Keratinocyte (primary cell): ENCODE data around the gene ANKRD10. TPM values are rescaled to one million over a fixed set of nuclear protein-coding genes. Genes with fewer than 3 reads are reported as not detected.

Experiments
- DNase-seq: peaks from one replicate; pipeline ENCODE4 v3.0.0-alpha.2; 2011; ENCODE audit warnings: low read depth, missing footprints, low spot score
- FAIRE-seq: peaks from 2 replicates; lab custom pipeline; 2011; peaks lifted over from hg19 to GRCh38; lab: Jason Lieb, UNC
- H2AFZ ChIP-seq: 2 replicates; pipeline ENCODE4 v1.6.0; 2012; ENCODE audit warnings: low read length, control low read depth, inconsistent platforms; ENCODE audit not compliant: control insufficient read depth
- H3K27ac ChIP-seq: 2 replicates; pipeline ENCODE4 v1.5.1; 2011; ENCODE audit warnings: low read length; ENCODE audit not compliant: control insufficient read depth, insufficient read depth
- H3K27me3 ChIP-seq: 3 replicates; pipeline ENCODE4 v1.6.0; 2011; ENCODE audit warnings: low read length; ENCODE audit not compliant: control insufficient read depth, insufficient read depth; ENCODE audit errors: extremely low read depth
- H3K36me3 ChIP-seq, 2 experiments: 2 replicates in 1 of 2; 3 replicates in 1 of 2; pipeline ENCODE4 v1.5.1; 2011; ENCODE audit warnings: low read length in 2 of 2, mild to moderate bottlenecking in 1 of 2; ENCODE audit not compliant: control insufficient read depth in 2 of 2, insufficient read depth in 2 of 2; ENCODE audit errors: extremely low read depth in 1 of 2
- H3K4me1 ChIP-seq: 3 replicates; pipeline ENCODE4 v1.5.1; 2011; ENCODE audit warnings: low read length; ENCODE audit not compliant: control insufficient read depth, insufficient read depth; ENCODE audit errors: extremely low read depth
- H3K4me2 ChIP-seq: 3 replicates; pipeline ENCODE4 v1.6.0; 2011; ENCODE audit warnings: low read depth, low read length; ENCODE audit not compliant: control insufficient read depth, insufficient read depth; ENCODE audit errors: extremely low read depth
- H3K4me3 ChIP-seq, 3 experiments: fragments of 200-600 bp in 1 of 3; sonication (generic) in 1 of 3; 2 replicates in 2 of 3; 3 replicates in 1 of 3; pipeline ENCODE4 v1.5.1; 2011 to 2016; ENCODE audit warnings: low read length in 3 of 3, mild to moderate bottlenecking in 3 of 3, control low read depth in 2 of 3, inconsistent platforms in 1 of 3, low read depth in 1 of 3, mixed read lengths in 1 of 3, mixed run types in 1 of 3, moderate library complexity in 1 of 3; ENCODE audit not compliant: control insufficient read depth in 2 of 3, insufficient read depth in 2 of 3; ENCODE audit errors: extremely low read depth in 1 of 3
- H3K79me2 ChIP-seq: 2 replicates; pipeline ENCODE4 v1.6.0; 2012; ENCODE audit warnings: low read length; ENCODE audit not compliant: control insufficient read depth, insufficient read depth
- H3K9ac ChIP-seq: 3 replicates; pipeline ENCODE4 v1.6.0; 2011; ENCODE audit warnings: low read length; ENCODE audit not compliant: control insufficient read depth, insufficient read depth; ENCODE audit errors: extremely low read depth
- H3K9me1 ChIP-seq: 3 replicates; pipeline ENCODE4 v1.6.0; 2011; ENCODE audit warnings: low read length; ENCODE audit not compliant: control insufficient read depth, insufficient read depth; ENCODE audit errors: extremely low read depth
- H3K9me3 ChIP-seq: 2 replicates; pipeline ENCODE4 v1.5.1; 2012; ENCODE audit warnings: low read depth, low read length; ENCODE audit not compliant: control insufficient read depth
- H4K20me1 ChIP-seq: 3 replicates; pipeline ENCODE4 v1.6.0; 2011; ENCODE audit warnings: low read length; ENCODE audit not compliant: control insufficient read depth, insufficient read depth; ENCODE audit errors: extremely low read depth
- EZH2 ChIP-seq: IDR thresholded peaks from one replicate; pipeline ENCODE4 v1.6.1; 2012; ENCODE audit warnings: inconsistent platforms, mild to moderate bottlenecking, low read length, moderate library complexity
- dilution Hi-C: fragments of 300-500 bp; cut with MboI; formaldehyde crosslinking; loops from one replicate; pipeline ENCODE4 v1.7.0; 2020; ENCODE audit warnings: low sequenced_read_pairs; ENCODE audit not compliant: extremely low pct_ligation_motif_present
- polyA plus RNA-seq, 5 experiments: library from polyadenylated mRNA; depleted of rRNA in 3 of 5; stranded (reverse) in 3 of 5; stranded (forward) in 1 of 5; unstranded in 1 of 5; fragments of >200 nt; gene quantifications; 1 replicate in 1 of 5; 2 replicates in 3 of 5; 3 replicates in 1 of 5; pipeline versions ENCODE4 v1.2.1 to v1.2.3, GENCODE V29; 2011 to 2012; ENCODE audit warnings: missing spikeins in 2 of 5, low read depth in 1 of 5, low replicate concordance in 1 of 5
- TF ChIP-seq, protein P1 (sequence below), 3 experiments: IDR thresholded peaks in 1 of 3; conservative IDR thresholded peaks in 1 of 3; optimal IDR thresholded peaks in 1 of 3; 2 replicates in 2 of 3; 3 replicates in 1 of 3; pipeline versions ENCODE3 to v1.5.1; 2011; ENCODE audit warnings: low read length in 3 of 3, mild to moderate bottlenecking in 3 of 3, moderate library complexity in 2 of 3, control low read depth in 1 of 3, inconsistent platforms in 1 of 3; ENCODE audit not compliant: insufficient read depth in 2 of 3; ENCODE audit errors: extremely low read depth in 1 of 3

The ANKRD10 gene
- polyA plus RNA-seq, 1 donor (not counting 4 experiments of a cell fraction or from before 2014, with no cell fraction given), result 58.1 TPM

DNA sequence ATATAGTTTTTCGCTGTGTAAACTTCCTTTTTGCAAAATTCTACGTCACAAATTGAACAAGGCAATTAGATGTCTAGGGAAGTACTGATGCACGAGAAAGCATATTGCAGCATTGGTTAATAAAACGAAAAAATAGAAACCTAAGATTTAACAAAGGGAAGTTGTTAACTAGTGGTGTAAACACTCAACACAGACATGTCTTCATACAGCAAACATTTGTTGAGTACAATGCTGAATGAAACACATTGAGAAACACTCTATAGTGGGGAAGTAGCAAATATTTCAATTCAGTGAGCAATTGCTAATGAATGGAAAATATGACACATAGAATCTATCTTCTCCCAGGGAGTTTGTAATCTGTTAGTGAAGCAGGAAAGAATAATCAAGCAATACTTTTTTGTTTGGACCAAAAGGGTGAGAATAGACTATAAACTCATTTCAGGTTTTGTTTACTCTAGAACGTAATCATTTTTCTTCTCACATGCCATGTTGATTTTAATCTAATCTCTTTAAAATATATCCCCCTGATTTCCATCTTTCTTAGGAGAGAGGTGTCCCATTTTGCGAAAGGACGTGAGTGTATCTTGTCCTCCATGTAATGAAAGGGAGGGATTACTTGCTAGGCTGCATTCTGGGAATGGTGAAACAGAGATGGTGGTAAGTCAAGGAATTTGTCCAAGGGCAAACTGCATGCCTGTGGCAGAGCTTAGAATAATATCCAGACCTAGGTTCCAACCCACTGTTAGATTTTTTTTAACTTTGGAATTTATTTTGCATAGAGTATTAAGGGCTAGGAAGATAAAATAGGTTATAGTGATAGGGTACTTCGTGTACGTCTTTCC is 1.7 kb upstream of the ANKRD10 start:
- Histone ChIP-seq H3K27me3 (no peaks in the 10 kb centered on the region), H3K4me3 (peak overlapping the region in 1 of 3 experiments; percentile 74), H3K79me2 (peaks cover 23% of the 10 kb centered on the region), H3K27ac (no peak overlapping the region), H3K4me2 (peak overlapping the region; percentile 80), H2AFZ (no peak overlapping the region), H4K20me1 (peaks cover 5% of the 10 kb centered on the region), H3K9ac (no peak overlapping the region), H3K4me1 (peaks cover 23% of the 10 kb centered on the region), H3K9me3 (no peaks in the 10 kb centered on the region), H3K36me3 (no peaks in the 10 kb centered on the region), H3K9me1 (no peaks in the 10 kb centered on the region)
- TF ChIP-seq EZH2, result no peak
- TF ChIP-seq, protein P1, sequence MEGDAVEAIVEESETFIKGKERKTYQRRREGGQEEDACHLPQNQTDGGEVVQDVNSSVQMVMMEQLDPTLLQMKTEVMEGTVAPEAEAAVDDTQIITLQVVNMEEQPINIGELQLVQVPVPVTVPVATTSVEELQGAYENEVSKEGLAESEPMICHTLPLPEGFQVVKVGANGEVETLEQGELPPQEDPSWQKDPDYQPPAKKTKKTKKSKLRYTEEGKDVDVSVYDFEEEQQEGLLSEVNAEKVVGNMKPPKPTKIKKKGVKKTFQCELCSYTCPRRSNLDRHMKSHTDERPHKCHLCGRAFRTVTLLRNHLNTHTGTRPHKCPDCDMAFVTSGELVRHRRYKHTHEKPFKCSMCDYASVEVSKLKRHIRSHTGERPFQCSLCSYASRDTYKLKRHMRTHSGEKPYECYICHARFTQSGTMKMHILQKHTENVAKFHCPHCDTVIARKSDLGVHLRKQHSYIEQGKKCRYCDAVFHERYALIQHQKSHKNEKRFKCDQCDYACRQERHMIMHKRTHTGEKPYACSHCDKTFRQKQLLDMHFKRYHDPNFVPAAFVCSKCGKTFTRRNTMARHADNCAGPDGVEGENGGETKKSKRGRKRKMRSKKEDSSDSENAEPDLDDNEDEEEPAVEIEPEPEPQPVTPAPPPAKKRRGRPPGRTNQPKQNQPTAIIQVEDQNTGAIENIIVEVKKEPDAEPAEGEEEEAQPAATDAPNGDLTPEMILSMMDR (optimal IDR thresholded peaks at IDR 0.05 in 1 of 3, IDR thresholded peaks at IDR 0.05 in 1 of 3, conservative IDR thresholded peaks at IDR 0.05 in 1 of 3; ENCODE audit: extremely low read depth in 1 of 3, insufficient read depth in 2 of 3, low read length in 3 of 3), result no peak
- FAIRE-seq (peak; percentile 49), DNase-seq (no peak)
- dilution Hi-C loops, result no loop called here

DNA sequence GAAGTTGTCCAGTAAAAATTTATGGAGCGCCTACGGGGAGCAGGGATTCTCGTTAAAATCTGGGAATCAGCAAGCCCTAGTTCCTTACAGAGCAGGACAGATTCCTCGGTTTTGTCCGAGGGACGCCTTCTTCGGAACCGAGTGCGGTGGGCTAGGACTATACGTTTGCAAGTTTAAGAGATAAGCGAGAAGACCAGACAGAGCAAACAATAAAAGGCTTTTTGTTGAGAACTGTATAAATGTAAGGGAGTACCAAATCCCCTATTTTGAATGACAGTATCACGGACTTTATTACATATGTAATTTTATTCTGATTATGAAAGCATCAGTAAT is 971 bp upstream of the ANKRD10 start:
- H3K36me3 ChIP-seq, result no peaks in the 10 kb centered on the region
- peaks cover 28% of the 10 kb centered on the region for H3K79me2 ChIP-seq
- DNase-seq, result no peak
- H3K4me1 ChIP-seq, result peaks cover 26% of the 10 kb centered on the region
- H2AFZ ChIP-seq, result peak overlapping the region; percentile 85
- H3K9me1 ChIP-seq, result no peaks in the 10 kb centered on the region
- peak overlapping the region; percentile 80 for H3K4me2 ChIP-seq
- dilution Hi-C loops, result no loop called here
- TF ChIP-seq, protein P1 (optimal IDR thresholded peaks at IDR 0.05 in 1 of 3, IDR thresholded peaks at IDR 0.05 in 1 of 3, conservative IDR thresholded peaks at IDR 0.05 in 1 of 3; ENCODE audit: extremely low read depth in 1 of 3, insufficient read depth in 2 of 3, low read length in 3 of 3), result no peak
- TF ChIP-seq EZH2, result no peak
- H3K9me3 ChIP-seq, result no peaks in the 10 kb centered on the region
- H4K20me1 ChIP-seq, result peaks cover 5% of the 10 kb centered on the region
- no peaks in the 10 kb centered on the region for H3K27me3 ChIP-seq
- H3K4me3 ChIP-seq, result peak overlapping the region; percentile 69 to 94 (median 74)
- peak overlapping the region; percentile 81 for H3K27ac ChIP-seq
- peak overlapping the region; percentile 86 for H3K9ac ChIP-seq
- no peak for FAIRE-seq
